Panc1 (cell line): ENCODE results near the gene LMF1. TPM values are rescaled to one million over a fixed set of nuclear protein-coding genes. Genes with fewer than 3 reads are reported as not detected.
"Not testable (repeated sequence)": the region's sequence is repeated elsewhere in the genome, so short reads cannot be mapped to it uniquely, and the experiment has no call there.

ENCODE experiments used
- ATAC-seq: fragments of 200-7000 bp; cut with Tn5 transposase; 2 replicates; pipeline ENCODE4 v1.9.1; 2020; ENCODE audit warnings: mild to moderate bottlenecking, moderate library complexity
- BruUV-seq: library from RNA; stranded (reverse); fragments of 400-500 nt; replicated peaks from 2 replicates; lab custom pipeline; 2021; lab: Mats Ljungman, UMichigan
- CTCF ChIA-PET: fragments of 300-600 bp; sonication (Branson Sonifier 250); formaldehyde crosslinking; loops from one replicate; lab custom pipeline; 2022; ENCODE audit warnings: antibody characterized with exemption; lab: Charles Lee
- POLR2A ChIA-PET: fragments of 300-600 bp; sonication (Branson Sonifier 250); formaldehyde crosslinking; loops from one replicate; lab custom pipeline; 2022; ENCODE audit warnings: antibody characterized with exemption; lab: Charles Lee
- DNase-seq: peaks from one replicate; pipeline ENCODE4 v3.0.0-alpha.2; 2010; ENCODE audit warnings: low read depth, low spot score
- H3K27ac ChIP-seq: 2 replicates; pipeline ENCODE4 v1.5.1; 2011; ENCODE audit warnings: mild to moderate bottlenecking, low read length, inconsistent platforms
- H3K27me3 ChIP-seq: fragments of 200-500 bp; sonication (Bioruptor generic); 2 replicates; pipeline ENCODE4 v1.6.0; 2014; ENCODE audit warnings: low read length, inconsistent platforms; ENCODE audit not compliant: control insufficient read depth, insufficient read depth
- H3K36me3 ChIP-seq: fragments of 200-500 bp; sonication (Bioruptor generic); 2 replicates; pipeline ENCODE4 v1.5.1; 2014; ENCODE audit warnings: inconsistent platforms, mild to moderate bottlenecking, low read length, moderate library complexity; ENCODE audit not compliant: control insufficient read depth, insufficient read depth
- H3K4me1 ChIP-seq: 2 replicates; pipeline ENCODE4 v1.5.1; 2011; ENCODE audit warnings: inconsistent platforms, mild to moderate bottlenecking, low read length, moderate library complexity; ENCODE audit not compliant: control insufficient read depth, insufficient read depth
- H3K4me3 ChIP-seq, 2 experiments: 2 replicates each; pipeline ENCODE4 v1.5.1; 2011 to 2012; ENCODE audit warnings: low read depth in 2 of 2, low read length in 2 of 2, mild to moderate bottlenecking in 2 of 2, inconsistent platforms in 1 of 2, moderate library complexity in 1 of 2
- H3K9me3 ChIP-seq: fragments of 200-500 bp; sonication (Bioruptor generic); 2 replicates; pipeline ENCODE4 v1.5.1; 2014; ENCODE audit warnings: low read depth, mild to moderate bottlenecking, inconsistent platforms, low read length, moderate library complexity; ENCODE audit not compliant: control insufficient read depth, insufficient read depth
- POLR2AphosphoS5 ChIP-seq: IDR thresholded peaks from 2 replicates; pipeline ENCODE4 v1.6.1; 2012; ENCODE audit warnings: mild to moderate bottlenecking, low read depth, low read length, moderate library complexity
- SIN3A ChIP-seq: IDR thresholded peaks from 2 replicates; pipeline ENCODE4 v1.6.1; 2012; ENCODE audit warnings: low read depth, mild to moderate bottlenecking, low read length, moderate library complexity, borderline replicate concordance; ENCODE audit not compliant: insufficient read depth
- TCF7L2 ChIP-seq: IDR thresholded peaks from 2 replicates; pipeline ENCODE4 v1.6.1; 2011; ENCODE audit warnings: mild to moderate bottlenecking, low read depth, low read length, inconsistent platforms
- in situ Hi-C: cut with HindIII; loops from 2 replicates; pipeline ENCODE4 v1.10.0; 2016; ENCODE audit warnings: low sequenced_read_pairs, low pct_unique_long_range_greater_than_20kb
- intact Hi-C: fragments of 100-400 bp; cut with micrococcal nuclease; formaldehyde crosslinking; loops from one replicate; pipeline ENCODE4 v1.10.0; 2022; ENCODE audit not compliant: unreplicated experiment
- total RNA-seq: library from RNA; stranded (reverse); gene quantifications from one replicate; pipeline ENCODE4 v1.2.1, GENCODE V29; 2021; ENCODE audit not compliant: unreplicated experiment
- TF ChIP-seq, protein P1 (sequence below), 2 experiments: IDR thresholded peaks; 2 replicates each; pipeline ENCODE4 v1.6.1; 2011 to 2012; ENCODE audit warnings: low read depth in 2 of 2, control low read depth in 1 of 2, low read length in 1 of 2, mild to moderate bottlenecking in 1 of 2, moderate library complexity in 1 of 2; ENCODE audit not compliant: insufficient read depth in 1 of 2
- TF ChIP-seq, protein P2 (sequence below): fragments of 450-650 bp; IDR thresholded peaks from 2 replicates; pipeline ENCODE4 v1.5.1; 2017; ENCODE audit warnings: mild to moderate bottlenecking

The LMF1 gene
- total RNA-seq, 1 experiment from 2014 or later = 24.3 TPM

DNA sequence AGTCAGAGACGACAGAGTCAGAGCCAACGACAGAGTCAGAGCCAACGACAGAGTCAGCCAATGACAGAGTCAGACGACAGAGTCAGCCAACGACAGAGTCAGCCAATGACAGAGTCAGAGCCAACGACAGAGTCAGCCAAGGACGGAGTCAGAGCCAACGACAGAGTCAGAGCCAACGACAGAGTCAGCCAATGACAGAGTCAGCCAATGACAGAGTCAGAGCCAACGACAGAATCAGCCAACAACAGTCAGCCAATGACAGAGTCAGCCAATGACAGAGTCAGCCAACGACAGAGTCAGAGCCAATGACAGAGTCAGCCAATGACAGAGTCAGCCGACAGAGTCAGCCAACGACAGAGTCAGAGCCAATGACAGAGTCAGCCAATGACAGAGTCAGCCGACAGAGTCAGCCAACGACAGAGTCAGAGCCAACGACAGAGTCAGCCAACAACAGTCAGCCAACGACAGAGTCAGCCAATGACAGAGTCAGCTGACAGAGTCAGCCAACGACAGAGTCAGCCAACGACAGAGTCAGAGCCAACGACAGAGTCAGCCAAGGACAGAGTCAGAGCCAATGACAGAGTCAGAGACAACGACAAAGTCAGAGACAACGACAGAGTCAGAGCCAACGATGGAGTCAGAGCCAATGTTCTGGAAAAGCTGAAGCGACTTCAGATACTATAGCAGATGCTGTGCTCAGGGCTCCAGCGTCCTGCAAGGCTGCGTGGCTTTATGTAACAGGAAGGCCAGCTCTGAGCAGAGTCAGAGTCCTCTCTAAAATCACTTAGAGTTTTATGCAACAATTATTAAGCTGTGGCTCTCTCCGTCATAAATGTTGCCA is 19.8 kb downstream of the LMF1 start:
- in situ Hi-C loops, H3K36me3 ChIP-seq, CTCF ChIA-PET, H3K4me1 ChIP-seq, H3K9me3 ChIP-seq, H3K27ac ChIP-seq, DNase-seq, intact Hi-C loops, BruUV-seq, H3K27me3 ChIP-seq, H3K4me3 ChIP-seq, ATAC-seq: not testable (repeated sequence)
- POLR2A ChIA-PET = interaction anchor here (0.6 kb wide), 1 partner anchor 127 kb away, joined by 8 read pairs; no protein-coding TSS in a partner anchor

DNA sequence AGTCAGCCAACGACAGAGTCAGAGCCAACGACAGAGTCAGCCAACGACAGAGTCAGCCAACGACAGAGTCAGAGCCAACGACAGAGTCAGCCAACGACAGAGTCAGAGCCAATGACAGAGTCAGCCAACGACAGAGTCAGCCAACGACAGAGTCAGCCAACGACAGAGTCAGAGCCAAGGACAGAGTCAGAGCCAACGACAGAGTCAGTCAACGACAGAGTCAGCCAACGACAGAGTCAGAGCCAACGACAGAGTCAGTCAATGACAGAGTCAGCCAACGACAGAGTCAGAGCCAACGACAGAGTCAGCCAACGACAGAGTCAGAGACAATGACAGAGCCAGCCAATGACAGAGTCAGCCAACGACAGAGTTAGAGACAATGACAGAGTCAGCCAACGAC is 22.0 kb downstream of the LMF1 start:
- in situ Hi-C loops, BruUV-seq, intact Hi-C loops, ATAC-seq, CTCF ChIA-PET, H3K27ac ChIP-seq, DNase-seq, H3K9me3 ChIP-seq, H3K36me3 ChIP-seq, POLR2A ChIA-PET, H3K4me1 ChIP-seq, H3K27me3 ChIP-seq, H3K4me3 ChIP-seq: not testable (repeated sequence)

DNA sequence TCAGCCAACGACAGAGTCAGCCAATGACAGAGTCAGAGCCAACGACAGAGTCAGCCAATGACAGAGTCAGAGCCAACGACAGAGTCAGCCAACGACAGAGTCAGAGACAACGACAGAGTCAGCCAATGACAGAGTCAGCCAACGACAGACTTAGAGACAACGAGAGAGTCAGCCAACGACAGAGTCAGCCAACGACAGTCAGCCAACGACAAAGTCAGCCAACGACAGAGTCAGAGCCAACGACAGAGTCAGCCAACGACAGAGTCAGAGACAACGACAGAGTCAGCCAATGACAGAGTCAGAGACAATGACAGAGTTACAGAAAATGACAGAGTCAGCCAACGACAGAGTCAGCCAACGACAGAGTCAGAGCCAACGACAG is 22.9 kb downstream of the LMF1 start:
- CTCF ChIA-PET, H3K4me3 ChIP-seq, H3K27me3 ChIP-seq, POLR2A ChIA-PET, H3K9me3 ChIP-seq, H3K36me3 ChIP-seq, DNase-seq, H3K4me1 ChIP-seq, H3K27ac ChIP-seq, in situ Hi-C loops, ATAC-seq, intact Hi-C loops, BruUV-seq: not testable (repeated sequence)

DNA sequence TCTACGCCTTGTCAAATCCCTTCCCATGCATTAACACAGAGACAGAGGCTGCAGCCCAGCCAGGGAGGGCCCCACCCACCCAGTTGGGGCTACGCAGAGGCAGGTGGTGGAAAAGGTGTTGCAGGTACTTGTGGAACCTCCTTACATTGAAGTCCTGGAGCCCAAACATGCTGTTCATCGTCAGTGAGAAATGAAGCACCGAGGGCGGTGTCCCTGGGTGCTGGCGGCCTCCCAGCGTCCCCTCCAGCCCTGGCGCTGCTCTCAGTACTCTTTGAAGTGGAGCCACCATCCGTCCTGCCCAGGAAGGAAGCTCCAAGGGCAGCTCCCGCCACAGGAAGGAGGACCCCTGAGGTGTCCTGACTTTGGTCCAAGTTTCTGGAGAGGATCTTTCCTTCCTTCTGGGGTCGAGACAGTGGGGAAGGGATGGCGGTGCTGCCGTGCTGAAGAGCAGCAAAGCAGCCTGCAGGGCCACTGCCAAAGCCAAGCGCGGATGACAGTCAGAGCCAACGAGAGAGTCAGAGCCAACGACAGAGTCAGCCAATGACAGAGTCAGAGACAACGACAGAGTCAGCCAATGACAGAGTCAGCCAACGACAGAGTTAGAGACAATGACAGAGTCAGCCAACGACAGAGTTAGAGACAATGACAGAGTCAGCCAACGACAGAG is 23.4 kb downstream of the LMF1 start:
- ChIA-PET POLR2A (no interaction called here), CTCF (no interaction called here)
- Histone ChIP-seq H3K27ac (no peak overlapping the region), H3K36me3 (no peaks in the 10 kb centered on the region), H3K9me3 (peaks cover 3% of the 10 kb centered on the region; the same call in 1 of the 2 replicates), H3K4me1 (no peaks in the 10 kb centered on the region), H3K4me3 (no peak overlapping the region), H3K27me3 (no peaks in the 10 kb centered on the region)
- DNase-seq = no peak
- in situ Hi-C loops (no loop called here), intact Hi-C loops (no loop called here)
- BruUV-seq = no TSS peak
- no peak for ATAC-seq
- TF ChIP-seq, protein P1, sequence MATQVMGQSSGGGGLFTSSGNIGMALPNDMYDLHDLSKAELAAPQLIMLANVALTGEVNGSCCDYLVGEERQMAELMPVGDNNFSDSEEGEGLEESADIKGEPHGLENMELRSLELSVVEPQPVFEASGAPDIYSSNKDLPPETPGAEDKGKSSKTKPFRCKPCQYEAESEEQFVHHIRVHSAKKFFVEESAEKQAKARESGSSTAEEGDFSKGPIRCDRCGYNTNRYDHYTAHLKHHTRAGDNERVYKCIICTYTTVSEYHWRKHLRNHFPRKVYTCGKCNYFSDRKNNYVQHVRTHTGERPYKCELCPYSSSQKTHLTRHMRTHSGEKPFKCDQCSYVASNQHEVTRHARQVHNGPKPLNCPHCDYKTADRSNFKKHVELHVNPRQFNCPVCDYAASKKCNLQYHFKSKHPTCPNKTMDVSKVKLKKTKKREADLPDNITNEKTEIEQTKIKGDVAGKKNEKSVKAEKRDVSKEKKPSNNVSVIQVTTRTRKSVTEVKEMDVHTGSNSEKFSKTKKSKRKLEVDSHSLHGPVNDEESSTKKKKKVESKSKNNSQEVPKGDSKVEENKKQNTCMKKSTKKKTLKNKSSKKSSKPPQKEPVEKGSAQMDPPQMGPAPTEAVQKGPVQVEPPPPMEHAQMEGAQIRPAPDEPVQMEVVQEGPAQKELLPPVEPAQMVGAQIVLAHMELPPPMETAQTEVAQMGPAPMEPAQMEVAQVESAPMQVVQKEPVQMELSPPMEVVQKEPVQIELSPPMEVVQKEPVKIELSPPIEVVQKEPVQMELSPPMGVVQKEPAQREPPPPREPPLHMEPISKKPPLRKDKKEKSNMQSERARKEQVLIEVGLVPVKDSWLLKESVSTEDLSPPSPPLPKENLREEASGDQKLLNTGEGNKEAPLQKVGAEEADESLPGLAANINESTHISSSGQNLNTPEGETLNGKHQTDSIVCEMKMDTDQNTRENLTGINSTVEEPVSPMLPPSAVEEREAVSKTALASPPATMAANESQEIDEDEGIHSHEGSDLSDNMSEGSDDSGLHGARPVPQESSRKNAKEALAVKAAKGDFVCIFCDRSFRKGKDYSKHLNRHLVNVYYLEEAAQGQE (IDR thresholded peaks at IDR 0.05; ENCODE audit: insufficient read depth in 1 of 2, low read depth in 2 of 2, low read length in 1 of 2) = no peak
- TF ChIP-seq POLR2AphosphoS5 = no peak
- TF ChIP-seq, protein P2, sequence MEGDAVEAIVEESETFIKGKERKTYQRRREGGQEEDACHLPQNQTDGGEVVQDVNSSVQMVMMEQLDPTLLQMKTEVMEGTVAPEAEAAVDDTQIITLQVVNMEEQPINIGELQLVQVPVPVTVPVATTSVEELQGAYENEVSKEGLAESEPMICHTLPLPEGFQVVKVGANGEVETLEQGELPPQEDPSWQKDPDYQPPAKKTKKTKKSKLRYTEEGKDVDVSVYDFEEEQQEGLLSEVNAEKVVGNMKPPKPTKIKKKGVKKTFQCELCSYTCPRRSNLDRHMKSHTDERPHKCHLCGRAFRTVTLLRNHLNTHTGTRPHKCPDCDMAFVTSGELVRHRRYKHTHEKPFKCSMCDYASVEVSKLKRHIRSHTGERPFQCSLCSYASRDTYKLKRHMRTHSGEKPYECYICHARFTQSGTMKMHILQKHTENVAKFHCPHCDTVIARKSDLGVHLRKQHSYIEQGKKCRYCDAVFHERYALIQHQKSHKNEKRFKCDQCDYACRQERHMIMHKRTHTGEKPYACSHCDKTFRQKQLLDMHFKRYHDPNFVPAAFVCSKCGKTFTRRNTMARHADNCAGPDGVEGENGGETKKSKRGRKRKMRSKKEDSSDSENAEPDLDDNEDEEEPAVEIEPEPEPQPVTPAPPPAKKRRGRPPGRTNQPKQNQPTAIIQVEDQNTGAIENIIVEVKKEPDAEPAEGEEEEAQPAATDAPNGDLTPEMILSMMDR = no peak
- no peak for TF ChIP-seq TCF7L2
- TF ChIP-seq SIN3A = no peak
